ENCODE results near the gene DEPDC7. TPM values are rescaled to one million over a fixed set of nuclear protein-coding genes. Genes with fewer than 3 reads are reported as not detected.

The DEPDC7 gene
- total and polyA plus RNA-seq, 2 of the 13 experiments (the other 11 are each of a cell fraction or from before 2014, with no cell fraction given), result 17.3 to 33.3 TPM

DNA sequence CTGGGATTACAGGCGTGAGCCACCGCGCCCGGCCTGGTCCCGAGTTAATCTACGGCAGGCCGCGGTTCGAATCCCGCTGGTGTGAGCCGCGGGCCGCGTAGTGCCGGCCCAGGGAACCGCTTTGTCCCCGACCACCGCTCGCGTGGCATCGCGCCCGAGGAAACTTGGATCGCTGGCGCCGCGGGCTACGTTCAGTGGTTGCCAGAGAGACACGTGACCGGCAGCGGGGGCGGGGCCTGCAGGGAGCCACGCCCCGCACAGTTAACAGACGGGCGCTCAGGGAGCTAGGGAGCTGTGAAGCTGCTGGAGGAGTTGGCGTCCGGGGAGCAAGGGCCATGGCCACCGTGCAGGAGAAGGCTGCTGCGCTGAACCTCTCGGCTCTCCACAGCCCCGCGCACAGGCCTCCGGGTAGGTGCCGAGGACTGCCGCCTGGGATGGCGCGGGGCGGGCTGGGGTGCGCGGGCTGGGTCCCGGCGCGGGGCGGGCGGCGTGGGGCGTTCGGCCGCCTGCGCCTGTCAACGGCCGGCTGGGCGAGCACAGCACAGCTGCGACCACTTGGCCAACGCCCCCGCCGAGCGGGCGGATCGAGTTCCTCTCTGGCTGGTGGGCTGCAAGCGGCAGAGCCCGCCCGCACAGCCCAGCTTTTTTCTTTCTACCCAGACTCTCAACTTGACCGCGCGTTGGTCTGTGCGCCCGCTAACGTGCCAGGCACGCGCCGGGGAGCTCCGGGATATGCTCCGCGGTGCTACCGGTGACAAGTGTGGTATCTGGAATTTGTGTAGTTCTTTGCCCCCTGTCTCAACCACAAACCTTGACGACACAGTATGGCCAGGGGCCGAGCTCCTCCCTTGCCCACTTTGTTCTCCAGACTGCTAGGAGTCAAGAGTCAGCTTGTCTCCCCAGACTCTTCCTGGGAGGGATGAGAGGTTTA is at the start of gene DEPDC7 (continued):
- TF ChIP-seq ARHGAP35 (CRISPR knock-in tag; IDR thresholded peaks at IDR 0.05; ENCODE audit: borderline replicate concordance) (0 out of 2 replicates have a peak, but pooled peaks have one; percentile 72), SMAD9 (CRISPR knock-in tag; IDR thresholded peaks at IDR 0.05) (0 out of 2 replicates have a peak, but pooled peaks have one; percentile 68), KDM1A (CRISPR knock-in tag; IDR thresholded peaks at IDR 0.05) (peak; percentile 43; the same call in 1 of the 2 replicates), SOX13 (IDR thresholded peaks at IDR 0.05) (peak; percentile 10; the same call in 1 of the 2 replicates), SOX13 (CRISPR knock-in tag; conservative IDR thresholded peaks at IDR 0.05 in 1 of 2, IDR thresholded peaks at IDR 0.05 in 1 of 2) (peak in 1 of 2 experiments; percentile 41; a peak in 2 of 4 replicates), CC2D1A (CRISPR knock-in tag; IDR thresholded peaks at IDR 0.05) (no peak), KMT2B (CRISPR knock-in tag; IDR thresholded peaks at IDR 0.05) (peak; percentile 56; the same call in 1 of the 2 replicates), ZFY (CRISPR knock-in tag; IDR thresholded peaks at IDR 0.05) (peak; percentile 93), ZNF430 (CRISPR knock-in tag; IDR thresholded peaks at IDR 0.05) (peak; percentile 75; the same call in 1 of the 2 replicates), ARNT2 (CRISPR knock-in tag; IDR thresholded peaks at IDR 0.05; ENCODE audit: low read depth) (0 out of 2 replicates have a peak, but pooled peaks have one; percentile 66), HNF4A (CRISPR knock-in tag; IDR thresholded peaks at IDR 0.05) (no peak; the same call in 1 of the 2 replicates), ZNF317 (CRISPR knock-in tag; IDR thresholded peaks at IDR 0.05) (peak; percentile 64), HDAC1 (CRISPR knock-in tag; IDR thresholded peaks at IDR 0.05) (peak; percentile 76), SIX1 (CRISPR knock-in tag; IDR thresholded peaks at IDR 0.05; ENCODE audit: borderline replicate concordance) (no peak), SNAI1 (CRISPR knock-in tag; IDR thresholded peaks at IDR 0.05; ENCODE audit: borderline replicate concordance) (peak; percentile 63; the same call in 1 of the 2 replicates), SP2 (CRISPR knock-in tag; IDR thresholded peaks at IDR 0.05) (no peak), ZNF441 (CRISPR knock-in tag; IDR thresholded peaks at IDR 0.05; ENCODE audit: borderline replicate concordance) (peak; percentile 21; the same call in 1 of the 2 replicates), TAF1 (CRISPR knock-in tag; IDR thresholded peaks at IDR 0.05) (peak; percentile 94), FOSL2 (CRISPR knock-in tag; IDR thresholded peaks at IDR 0.05) (0 out of 2 replicates have a peak, but pooled peaks have one; percentile 17), CEBPB (IDR thresholded peaks at IDR 0.05; ENCODE audit: borderline replicate concordance, low read depth, low read length) (no peak), HIVEP1 (CRISPR knock-in tag; IDR thresholded peaks at IDR 0.05) (peak; percentile 64), GTF2F1 (IDR thresholded peaks at IDR 0.05; ENCODE audit: low read length) (no peak), FOXJ3 (CRISPR knock-in tag; IDR thresholded peaks at IDR 0.05; ENCODE audit: borderline replicate concordance) (peak; percentile 69; the same call in 1 of the 2 replicates), SIN3B (IDR thresholded peaks at IDR 0.05; ENCODE audit: low read length) (no peak), ZNF333 (CRISPR knock-in tag; IDR thresholded peaks at IDR 0.05; ENCODE audit: borderline replicate concordance) (no peak; the same call in 1 of the 2 replicates), ZIK1 (CRISPR knock-in tag; IDR thresholded peaks at IDR 0.05; ENCODE audit: borderline replicate concordance, low read depth) (peak; percentile 81; the same call in 1 of the 2 replicates), ZNF607 (CRISPR knock-in tag; IDR thresholded peaks at IDR 0.05; ENCODE audit: borderline replicate concordance) (peak; percentile 52; the same call in 1 of the 2 replicates)
- TF ChIP-seq, protein P1, sequence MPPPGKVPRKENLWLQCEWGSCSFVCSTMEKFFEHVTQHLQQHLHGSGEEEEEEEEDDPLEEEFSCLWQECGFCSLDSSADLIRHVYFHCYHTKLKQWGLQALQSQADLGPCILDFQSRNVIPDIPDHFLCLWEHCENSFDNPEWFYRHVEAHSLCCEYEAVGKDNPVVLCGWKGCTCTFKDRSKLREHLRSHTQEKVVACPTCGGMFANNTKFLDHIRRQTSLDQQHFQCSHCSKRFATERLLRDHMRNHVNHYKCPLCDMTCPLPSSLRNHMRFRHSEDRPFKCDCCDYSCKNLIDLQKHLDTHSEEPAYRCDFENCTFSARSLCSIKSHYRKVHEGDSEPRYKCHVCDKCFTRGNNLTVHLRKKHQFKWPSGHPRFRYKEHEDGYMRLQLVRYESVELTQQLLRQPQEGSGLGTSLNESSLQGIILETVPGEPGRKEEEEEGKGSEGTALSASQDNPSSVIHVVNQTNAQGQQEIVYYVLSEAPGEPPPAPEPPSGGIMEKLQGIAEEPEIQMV (CRISPR knock-in tag; IDR thresholded peaks at IDR 0.05; ENCODE audit: low read depth), result 0 out of 2 replicates have a peak, but pooled peaks have one; percentile 46
- TF ChIP-seq, protein P2, sequence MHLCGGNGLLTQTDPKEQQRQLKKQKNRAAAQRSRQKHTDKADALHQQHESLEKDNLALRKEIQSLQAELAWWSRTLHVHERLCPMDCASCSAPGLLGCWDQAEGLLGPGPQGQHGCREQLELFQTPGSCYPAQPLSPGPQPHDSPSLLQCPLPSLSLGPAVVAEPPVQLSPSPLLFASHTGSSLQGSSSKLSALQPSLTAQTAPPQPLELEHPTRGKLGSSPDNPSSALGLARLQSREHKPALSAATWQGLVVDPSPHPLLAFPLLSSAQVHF (CRISPR knock-in tag; IDR thresholded peaks at IDR 0.05), result 0 out of 2 replicates have a peak, but pooled peaks have one; percentile 56
